Measurements from ENCODE around the gene GPR35.

Gene GPR35

GRCh38 chr2:240624950-240625621 is at the start of gene GPR35:
GPR35 (plus strand) TSS chr2:240625480; CDS start chr2:240629953, 4,473 bp downstream.
- DNase-seq (ENCODE audit: low spot score) = no peak

- DNase-seq (ENCODE audit: low spot score) = no peak
Measured at GRCh38 chr2:240576036-240576435, 49.2 kb upstream of the GPR35 start.

DNA sequence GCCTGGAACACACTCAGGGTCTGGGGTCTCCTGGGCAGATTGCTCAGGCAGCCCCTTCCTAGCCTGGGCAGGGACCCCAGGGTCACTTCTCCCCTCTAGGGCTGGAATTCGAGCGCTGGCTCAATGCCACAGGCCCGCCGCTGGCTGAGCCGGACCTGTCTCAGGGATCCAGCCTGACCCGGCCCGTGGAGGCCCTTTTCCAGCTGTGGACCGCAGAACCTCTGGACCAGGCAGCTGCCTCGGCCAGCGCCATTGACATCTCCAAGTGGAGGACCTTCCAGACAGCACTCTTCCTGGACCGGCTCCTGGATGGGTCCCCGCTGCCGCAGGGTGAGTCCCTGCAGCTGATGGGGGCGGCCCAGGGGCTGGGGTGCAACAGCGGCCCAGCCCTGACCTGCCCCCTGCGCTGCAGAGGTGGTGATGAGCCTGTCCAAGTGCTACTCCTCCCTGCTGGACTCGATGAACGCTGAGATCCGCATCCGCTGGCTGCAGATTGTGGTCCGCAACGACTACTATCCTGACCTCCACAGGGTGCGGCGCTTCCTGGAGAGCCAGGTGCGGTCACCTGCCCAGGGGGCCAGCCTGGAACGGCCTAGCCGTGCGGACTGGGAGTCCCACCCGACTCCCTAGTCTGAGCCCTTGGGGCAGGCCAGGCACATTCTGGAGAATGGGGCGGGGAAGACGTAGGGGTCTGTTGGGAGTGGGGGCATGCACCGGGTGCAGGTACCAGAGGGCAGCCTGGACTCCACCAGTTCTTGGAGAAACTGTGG is 48.7 kb upstream of the GPR35 start:
- no peak for DNase-seq (ENCODE audit: low spot score)

DNA sequence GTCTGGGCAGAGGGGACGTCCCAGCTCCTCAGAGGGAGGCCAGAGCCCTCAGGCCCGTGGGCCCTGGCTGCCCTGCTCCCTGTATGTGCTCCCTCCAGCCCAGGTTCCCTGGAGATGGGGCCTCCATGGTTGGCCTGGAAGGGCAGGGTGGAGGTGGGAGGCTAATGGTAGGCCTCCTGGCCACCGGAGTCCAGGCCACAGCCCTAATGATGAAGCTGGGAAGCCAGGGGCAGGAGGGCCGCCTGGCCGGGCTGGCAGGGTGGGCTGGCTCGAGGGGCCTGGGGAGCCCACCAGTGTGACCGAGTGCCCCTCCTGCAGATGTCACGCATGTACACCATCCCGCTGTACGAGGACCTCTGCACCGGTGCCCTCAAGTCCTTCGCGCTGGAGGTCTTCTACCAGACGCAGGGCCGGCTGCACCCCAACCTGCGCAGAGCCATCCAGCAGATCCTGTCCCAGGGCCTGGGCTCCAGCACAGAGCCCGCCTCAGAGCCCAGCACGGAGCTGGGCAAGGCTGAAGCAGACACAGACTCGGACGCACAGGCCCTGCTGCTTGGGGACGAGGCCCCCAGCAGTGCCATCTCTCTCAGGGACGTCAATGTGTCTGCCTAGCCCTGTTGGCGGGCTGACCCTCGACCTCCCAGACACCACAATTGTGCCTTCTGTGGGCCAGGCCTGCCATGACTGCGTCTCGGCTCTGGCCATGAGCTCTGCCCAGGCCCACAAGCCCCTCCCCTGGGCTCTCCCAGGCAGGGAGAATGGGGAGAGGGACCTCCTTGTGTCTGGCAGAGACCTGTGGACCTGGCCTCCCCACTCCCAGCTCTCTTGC is 47.8 kb upstream of the GPR35 start:
- DNase-seq (ENCODE audit: low spot score) = no peak

- no peak for DNase-seq (ENCODE audit: low spot score)
Measured at GRCh38 chr2:240578110-240578450, 47.2 kb upstream of the GPR35 start.

DNA sequence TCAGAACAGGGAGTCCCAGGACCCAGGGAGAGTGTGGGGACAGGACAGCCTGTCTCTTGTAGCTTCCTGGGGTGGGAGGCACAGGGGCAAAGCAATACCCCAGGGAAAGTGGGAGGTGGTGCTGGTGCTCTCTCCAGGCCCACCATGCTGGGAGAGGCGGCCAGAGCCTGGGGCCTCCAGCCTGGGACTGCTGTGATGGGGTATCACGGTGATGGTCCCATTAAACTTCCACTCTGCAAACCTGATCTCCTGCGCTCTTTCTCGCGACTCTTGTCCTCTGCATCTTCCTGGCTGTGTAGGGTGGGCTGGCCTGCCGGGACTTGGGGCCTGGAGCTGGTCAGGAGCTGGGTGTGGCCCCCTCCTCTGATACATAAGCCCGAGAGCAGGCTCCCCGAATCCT is 46.8 kb upstream of the GPR35 start:
- DNase-seq (ENCODE audit: low spot score) = no peak

- DNase-seq (ENCODE audit: low spot score) = no peak
Measured at GRCh38 chr2:240579071-240579762, 46.1 kb upstream of the GPR35 start.

DNA sequence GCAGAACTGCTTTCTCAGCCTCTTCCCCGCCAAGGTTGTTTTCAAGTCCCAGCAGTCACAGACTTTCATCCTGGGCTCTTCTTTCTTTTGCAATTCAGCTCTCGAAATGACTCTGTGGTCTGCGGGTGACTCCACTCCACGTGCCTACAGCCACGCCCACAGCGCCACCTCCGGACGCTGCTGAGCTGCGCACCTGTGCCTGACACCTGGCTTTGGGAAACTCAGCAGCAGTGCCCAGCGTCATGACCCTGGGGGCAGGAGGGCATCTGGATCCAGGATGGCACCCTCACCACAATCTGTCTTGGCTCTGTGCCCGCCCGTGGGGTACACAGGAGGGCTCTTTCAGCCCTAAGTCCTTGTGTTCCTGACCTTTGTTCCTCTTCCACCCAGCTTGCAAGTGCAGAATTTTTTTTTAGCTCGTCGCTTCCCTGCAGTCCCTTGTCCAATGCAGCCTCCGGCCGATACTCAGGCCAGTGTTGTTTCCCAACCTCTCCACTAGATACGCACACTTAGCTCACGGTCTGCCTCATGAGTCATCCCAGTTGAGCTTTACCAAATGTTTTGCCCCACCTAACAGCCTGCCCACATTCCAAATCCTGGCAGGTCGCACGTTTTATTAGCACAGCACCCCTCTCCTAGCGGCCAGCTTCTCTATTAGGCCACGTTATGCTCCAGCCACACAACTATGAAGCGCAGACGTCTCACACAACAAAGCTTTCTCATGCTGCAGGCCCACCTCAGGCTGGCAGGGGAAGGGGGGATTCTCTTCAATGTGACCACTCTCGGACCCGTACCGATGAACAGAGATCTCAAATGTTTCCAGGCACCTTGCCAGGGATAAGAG is 45.3 kb upstream of the GPR35 start:
- no peak for DNase-seq (ENCODE audit: low spot score)

DNA sequence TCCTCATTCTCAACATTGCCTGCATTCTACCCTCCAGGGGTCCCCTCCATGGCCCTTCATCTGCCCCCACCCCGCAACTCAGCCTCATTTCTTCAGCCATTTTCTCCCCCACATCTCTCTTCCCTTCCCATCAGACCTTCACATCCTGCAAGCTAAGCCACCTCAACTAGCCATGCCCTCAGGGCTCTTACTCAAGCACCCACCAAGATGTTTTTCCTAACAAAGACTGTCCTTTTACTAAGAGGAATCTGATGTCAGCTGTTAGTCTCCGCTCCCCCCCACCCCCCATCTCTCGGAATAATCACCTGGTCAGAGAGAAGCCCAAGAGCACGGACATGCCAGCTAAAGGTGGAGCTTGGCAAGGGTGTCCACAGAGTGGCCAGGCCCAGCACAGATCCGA is 43.5 kb upstream of the GPR35 start:
- DNase-seq (ENCODE audit: low spot score) = no peak

DNA sequence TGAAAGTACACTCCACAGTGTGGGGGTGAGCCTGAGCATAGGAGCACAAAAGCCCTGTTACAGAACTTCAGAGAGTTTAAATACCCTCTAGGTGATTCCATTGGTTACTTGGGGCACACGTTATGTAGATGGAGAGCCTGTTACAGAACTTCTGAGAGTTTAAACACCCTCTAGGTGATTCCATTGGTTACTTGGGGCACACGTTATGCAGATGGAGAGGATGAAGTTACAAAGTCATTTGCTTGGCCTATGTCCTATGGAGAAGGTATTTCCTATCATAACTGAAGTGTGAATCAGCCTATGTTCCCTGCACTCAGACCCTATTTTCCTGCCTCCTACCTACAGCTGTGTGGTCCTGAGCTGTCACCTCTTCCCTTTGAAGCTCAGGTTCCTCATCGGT is 42.5 kb upstream of the GPR35 start:
- no peak for DNase-seq (ENCODE audit: low spot score)

GRCh38 chr2:240583774-240584173 is 41.5 kb upstream of the GPR35 start:
- DNase-seq (ENCODE audit: low spot score) = no peak

- DNase-seq (ENCODE audit: low spot score) = no peak
Measured at GRCh38 chr2:240584486-240585031, 40.7 kb upstream of the GPR35 start.

DNA sequence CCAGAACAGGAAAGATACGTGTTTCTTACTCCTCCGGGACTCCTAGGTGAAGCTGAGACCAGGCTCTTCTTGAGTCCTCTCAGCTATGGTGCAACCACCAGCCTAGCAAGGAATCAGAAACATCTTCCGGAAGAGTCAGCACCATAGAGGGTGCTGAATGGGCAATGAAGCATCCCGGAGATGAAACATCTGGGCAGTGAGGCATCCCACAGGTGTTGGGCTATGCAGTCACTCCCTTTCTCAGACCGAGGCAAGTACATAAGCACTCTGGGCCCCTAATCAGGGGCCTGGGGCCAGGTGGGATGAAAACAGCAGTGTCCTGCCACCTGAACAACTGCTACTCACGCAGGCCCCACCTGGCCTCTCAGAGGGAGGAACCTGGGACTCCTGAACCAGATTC is 40.2 kb upstream of the GPR35 start:
- DNase-seq (ENCODE audit: low spot score) = no peak

GRCh38 chr2:240585681-240586197 is 39.5 kb upstream of the GPR35 start:
- DNase-seq (ENCODE audit: low spot score) = no peak

- DNase-seq (ENCODE audit: low spot score) = peak; percentile 98
Measured at GRCh38 chr2:240586198-240586918, 38.9 kb upstream of the GPR35 start, which contains the start of gene CAPN10. CAPN10 (plus strand) TSS chr2:240586734; CDS start chr2:240586912, 178 bp downstream.

- no peak for DNase-seq (ENCODE audit: low spot score)
Measured at GRCh38 chr2:240586919-240587800, 38.1 kb upstream of the GPR35 start.

GRCh38 chr2:240588006-240588655 is 37.1 kb upstream of the GPR35 start:
- no peak for DNase-seq (ENCODE audit: low spot score)

- DNase-seq (ENCODE audit: low spot score) = no peak
Measured at GRCh38 chr2:240588669-240589068, 36.6 kb upstream of the GPR35 start.

Measured in hematopoietic multipotent progenitor cell treated with erythropoietin and hydrocortisone succinate and interleukin-3 and kit ligand, for 17 days (in vitro differentiated cells).